CMK (cell line): ENCODE data around the gene A2ML1.
"Not testable (repeated sequence)": the region's sequence is repeated elsewhere in the genome, so short reads cannot be mapped to it uniquely, and the experiment has no call there.

Experiments used
- DNase-seq: peaks from one replicate; pipeline ENCODE4 v3.0.0-alpha.2; 2010; ENCODE audit warnings: low read depth

A2ML1 gene

DNA sequence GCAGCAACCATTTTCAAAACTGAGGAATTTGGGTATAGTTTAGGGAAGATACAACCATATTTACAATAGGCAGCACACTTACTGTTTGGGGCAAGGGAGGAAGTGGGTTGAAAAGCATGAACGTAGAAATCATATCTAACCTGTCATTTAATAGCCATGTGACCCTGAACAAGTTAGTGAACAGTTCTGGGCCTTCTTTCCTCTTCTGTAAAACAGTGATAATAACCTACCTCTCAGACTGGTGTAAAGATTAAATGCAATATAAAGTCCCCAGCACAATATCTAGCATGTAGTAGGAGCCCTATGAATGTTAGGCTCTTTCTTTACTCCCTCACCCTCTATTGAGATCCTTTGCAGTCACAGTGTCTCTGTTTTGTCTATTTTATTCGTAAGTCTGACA is 33.5 kb downstream of the A2ML1 start:
- DNase-seq, result no peak

DNA sequence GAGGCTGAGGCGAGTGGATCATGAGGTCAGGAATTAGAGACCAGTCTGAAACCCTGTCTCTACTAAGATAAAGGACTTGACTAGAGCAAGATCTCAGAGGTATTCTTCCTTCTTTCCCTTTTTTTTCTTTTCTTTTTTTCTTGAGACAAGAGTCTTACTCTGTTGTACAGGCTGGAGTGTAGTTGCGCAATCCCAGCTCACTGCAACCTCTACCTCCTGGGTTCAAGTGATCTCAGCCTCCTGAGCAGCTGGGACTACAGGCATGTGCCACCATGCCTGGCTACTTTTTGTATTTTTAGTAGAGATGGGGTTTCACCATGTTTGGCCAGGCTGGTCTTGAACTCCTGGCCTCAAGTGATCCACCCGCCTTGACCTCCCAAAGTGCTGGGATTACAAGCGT is 37.0 kb downstream of the A2ML1 start:
- DNase-seq, result not testable (repeated sequence)

DNA sequence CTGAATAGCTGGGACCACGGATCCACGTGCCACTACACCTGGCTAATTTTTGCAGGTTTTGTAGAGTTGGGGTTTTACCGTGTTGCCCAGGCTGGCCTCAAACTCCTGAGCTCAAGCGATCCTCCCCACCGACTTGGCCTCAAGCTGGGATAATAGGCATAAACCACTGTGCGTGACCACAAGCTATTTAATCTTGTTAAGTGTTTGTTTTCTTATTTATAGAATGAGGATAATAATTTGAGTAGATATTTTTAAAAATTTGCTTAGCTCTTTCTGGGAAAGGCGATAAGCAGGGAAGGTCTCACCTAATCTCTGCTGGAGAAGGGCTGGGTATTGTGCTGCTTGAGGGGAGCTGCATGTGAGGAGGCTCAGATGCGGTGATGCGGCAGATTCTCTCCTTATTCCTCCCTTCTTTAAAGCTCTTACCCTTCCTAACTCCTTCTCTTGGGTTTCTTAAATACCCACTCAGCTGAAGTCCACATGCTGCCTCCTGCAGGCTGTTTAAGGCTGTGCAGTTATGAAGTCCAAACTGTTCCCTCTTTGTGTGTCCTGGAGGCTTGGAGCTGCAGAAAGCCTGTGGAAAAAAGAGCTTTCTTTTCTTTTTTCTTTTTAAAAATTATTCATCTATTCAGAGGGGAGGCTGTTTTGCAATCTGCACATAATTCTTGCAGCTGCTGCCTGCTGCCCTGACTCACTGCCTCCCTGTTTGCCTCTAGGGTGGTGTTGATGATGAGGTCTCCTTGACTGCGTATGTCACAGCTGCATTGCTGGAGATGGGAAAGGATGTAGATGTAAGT is 37.9 kb downstream of the A2ML1 start:
- DNase-seq, result no peak

GRCh38 chr12:8866429-8866828 is 44.0 kb downstream of the A2ML1 start:
- DNase-seq, result no peak

- no peak for DNase-seq
Observed at GRCh38 chr12:8867009-8867408, 44.6 kb downstream of the A2ML1 start.

DNA sequence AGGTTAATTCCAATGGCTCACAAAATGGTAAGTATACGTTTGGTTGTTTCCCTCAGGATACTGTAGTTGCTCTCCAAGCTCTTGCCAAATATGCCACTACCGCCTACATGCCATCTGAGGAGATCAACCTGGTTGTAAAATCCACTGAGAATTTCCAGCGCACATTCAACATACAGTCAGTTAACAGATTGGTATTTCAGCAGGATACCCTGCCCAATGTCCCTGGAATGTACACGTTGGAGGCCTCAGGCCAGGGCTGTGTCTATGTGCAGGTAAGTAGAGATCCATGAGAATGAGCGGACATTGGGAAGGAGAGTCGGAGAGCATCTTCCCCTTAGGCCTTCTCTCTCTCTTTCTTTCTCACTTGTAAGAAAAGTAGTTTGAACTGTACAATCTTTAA is 45.4 kb downstream of the A2ML1 start:
- DNase-seq, result no peak

DNA sequence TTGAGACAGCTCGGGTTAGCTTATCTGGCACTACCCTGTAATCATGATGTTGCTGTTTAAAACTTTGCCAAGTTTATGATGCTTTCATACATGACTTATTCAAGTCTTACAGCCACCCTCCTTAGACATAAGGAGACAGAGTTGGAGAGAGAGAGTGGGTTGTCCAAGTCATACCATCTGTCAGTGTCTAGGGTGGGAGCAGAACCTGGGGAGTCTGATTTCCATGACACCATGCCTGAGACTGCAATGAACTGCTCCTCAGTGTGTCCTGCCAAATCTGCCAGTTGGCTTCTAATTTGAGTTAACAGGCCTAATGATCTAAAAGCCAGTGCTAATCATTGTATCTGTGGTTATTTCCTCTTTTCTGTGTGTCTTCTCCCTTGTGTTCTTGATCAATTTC is 48.2 kb downstream of the A2ML1 start:
- DNase-seq, result no peak

- DNase-seq, result no peak
Observed at GRCh38 chr12:8871068-8871467, 48.6 kb downstream of the A2ML1 start.

GRCh38 chr12:8876887-8877286 is 54.5 kb downstream of the A2ML1 start:
- DNase-seq, result no peak

DNA sequence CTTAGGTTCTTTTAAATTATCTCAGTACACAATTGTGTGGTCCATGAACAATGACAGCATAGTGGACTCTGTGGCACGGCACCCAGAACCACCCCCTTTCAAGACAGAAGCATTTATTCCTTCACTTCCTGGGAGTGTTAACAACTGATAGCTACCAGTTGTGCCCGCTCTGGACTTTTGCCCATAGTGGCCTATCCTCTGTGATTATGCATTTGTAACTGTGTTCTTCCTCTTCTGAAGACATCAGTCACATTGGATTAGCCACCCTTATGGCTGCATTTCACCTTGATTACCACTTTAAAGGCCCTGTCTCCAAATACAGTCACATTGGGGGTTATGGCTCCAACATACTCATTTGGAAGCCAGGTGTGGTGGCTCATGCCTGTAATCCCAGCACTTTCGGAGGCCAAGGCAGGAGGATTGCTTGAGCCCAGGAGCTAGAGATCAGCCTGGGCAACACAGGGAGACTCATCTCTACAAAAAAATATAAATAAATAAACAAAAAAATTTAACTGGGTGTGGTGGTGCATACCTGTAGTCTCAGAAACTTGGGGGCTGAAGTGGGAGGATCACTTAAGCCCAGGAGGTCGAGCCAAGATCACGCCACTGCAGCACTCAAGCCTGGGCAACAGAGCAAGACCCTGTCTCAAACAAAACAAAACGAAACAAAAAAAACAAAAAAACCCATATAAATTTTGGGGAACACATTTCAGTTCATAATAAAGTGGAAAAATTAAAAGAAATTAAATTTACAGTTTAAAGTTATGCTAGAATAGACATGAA is 64.3 kb downstream of the A2ML1 start:
- DNase-seq, result no peak

DNA sequence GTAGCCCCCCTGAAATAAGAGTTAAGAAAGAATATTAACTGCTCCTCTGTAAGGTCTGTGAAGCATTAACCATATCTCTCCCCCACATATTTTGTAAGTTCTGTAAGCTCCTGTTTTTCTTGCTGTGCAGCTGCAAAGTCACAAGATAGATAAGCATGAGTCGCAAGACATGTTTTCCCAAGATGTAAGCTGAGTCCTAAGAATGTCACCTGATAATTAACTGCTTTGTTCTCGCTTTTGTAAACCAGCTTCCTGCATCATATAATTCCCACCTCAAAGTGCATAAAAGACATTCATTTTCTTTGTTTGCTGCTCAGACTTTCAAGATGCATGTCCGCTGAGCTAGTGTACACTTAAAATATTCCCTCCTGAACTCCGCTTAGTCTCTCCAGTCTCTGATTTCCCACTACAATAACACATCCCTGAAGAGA is 64.9 kb downstream of the A2ML1 start:
- DNase-seq, result no peak

DNA sequence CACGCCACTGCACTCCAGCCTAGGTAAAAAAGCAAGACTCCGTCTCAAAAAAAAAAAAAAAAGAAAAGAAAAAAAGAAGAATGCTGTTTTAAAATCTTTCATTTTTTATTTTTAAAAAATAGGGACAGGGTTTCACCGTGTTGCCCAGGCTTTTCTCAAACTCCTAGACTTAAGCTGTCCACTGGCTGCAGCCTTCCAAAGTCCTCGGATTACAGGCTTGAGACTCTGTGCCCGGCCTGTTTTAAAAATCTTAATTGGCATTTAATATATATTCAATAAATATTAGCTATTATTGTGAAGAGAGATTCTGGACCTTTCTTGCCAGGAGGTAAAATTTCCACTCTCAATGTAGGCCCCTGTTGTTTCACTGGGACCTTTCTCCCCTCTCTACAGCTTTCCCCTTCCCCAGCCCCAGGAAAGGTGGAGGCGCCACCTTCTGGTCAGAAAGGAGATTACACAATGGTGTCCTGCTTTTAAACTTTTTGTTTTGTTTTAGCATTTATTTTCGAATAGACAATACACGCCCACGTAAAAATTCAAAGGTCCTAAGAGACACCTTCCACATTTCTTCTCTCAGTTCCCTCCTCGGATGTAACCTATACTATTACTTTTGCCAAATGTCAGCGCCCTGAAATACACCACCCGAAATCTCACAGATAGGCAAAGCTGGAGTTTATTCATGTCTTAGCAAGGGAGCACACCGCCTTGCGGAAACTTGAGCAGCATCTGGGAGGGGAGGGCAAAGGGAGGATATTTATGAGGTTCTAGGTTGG is 68.1 kb downstream of the A2ML1 start:
- no peak for DNase-seq

- no peak for DNase-seq
Observed at GRCh38 chr12:8891976-8892375, 69.6 kb downstream of the A2ML1 start.

DNA sequence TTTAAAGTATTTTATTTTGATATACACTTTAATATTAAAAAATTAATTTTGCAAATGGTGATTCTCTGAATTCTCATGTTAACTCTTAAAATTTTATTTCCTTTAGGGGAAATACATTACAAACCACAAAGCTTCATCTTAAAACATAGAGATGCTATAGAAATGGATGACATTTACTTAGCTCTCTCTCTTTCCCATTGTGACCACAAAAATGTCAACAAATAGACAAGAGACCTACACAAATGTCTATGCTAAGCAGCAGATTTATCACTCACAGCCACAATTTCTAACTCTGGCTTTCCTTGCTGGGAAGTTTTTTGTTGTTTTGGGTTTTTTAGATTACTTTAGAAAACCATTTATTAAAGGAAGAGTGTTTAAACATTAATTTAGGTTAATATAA is 72.0 kb downstream of the A2ML1 start:
- DNase-seq, result no peak

DNA sequence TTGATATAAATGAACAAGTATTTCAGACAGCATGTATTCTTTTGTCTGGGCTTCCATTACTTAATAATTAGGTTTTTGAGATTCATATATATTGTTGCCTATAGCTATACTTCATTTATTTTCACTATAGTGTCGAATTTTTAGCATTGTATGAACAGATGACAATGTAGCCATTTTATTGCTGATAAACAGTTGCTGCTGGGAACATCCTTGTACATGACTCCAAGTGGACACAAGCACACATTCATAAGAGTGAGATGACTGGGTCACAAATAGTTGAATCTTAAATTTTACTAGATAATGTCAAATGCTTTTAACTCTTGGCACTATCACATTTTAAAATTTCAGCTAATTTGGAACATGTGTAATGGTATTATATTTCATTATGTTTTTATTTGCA is 72.6 kb downstream of the A2ML1 start:
- DNase-seq, result no peak

GRCh38 chr12:8897081-8897480 is 74.7 kb downstream of the A2ML1 start:
- DNase-seq, result no peak

- DNase-seq, result no peak
Observed at GRCh38 chr12:8899830-8900229, 77.4 kb downstream of the A2ML1 start.

DNA sequence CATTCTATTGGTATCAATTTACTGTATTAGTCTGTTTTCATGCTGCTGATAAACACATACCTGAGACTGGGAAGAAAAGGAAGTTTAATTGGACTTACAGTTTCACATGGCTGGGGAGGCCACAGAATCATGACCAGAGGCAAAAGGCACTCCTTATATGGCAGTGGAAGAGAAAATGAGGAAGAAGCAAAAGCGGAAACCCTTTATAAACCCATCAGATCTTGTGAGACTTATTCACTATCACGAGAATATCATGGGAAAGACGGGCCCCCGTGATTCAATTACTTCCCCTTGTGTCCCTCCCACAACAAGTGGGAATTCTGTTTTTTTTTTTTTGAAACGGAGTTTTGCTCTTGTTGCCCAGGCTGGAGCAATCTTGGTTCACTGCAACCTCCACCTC is 80.3 kb downstream of the A2ML1 start:
- not testable (repeated sequence) for DNase-seq

DNA sequence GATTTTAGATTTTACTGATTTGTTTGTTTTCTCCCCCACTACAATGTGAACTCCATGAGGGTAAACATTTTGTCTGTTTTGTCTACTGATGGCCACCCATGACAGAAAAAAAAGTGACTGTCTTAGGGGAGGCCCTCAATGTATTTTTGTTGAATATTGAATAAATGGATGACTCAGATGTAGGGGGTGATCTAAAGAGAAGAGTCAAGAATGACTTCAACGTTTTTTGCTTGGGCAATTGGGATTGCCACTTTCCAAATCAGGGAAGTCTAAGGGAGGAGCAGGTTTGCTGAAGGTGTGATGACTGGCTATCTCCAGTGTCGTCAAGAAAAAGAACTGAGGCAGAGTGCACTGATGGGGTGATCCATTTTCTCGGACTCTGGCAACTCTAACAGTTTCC is 81.2 kb downstream of the A2ML1 start:
- no peak for DNase-seq

DNA sequence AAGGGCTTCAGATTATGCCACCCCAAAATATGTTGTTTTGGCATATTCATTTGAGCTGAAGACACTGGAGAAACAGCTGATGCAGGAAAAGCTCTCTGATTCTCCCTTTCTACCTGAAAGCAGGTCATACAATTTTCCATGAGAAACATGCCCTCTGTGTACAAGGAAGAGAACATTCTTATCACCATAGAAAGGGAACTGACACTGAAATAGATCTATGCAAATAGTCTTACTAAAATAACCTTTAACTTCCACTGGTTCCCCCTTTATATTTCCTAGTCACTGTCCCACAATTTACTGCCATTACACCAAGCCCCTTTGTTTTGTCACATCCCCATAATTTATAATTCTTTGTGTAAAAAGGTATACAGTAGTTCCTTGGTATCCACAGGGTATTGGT is 82.2 kb downstream of the A2ML1 start:
- no peak for DNase-seq

DNA sequence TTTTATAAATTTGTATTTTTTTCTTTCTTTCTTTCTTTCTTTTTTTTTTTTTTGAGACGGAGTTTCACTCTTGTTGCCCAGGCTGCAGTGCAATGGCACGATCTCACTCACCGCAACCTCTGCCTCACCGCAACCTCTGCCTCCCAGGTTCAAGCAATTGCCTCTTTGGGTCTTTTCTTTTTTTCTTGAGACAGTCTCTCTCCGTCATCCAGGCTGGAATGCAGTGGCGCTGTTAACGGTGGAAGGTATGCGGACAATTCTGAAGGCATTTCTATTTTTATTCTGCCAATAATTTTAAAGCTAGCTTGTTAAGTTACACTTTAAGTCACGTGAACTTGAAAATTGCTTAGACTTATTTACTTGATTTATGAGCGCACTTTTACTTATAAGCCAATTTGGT is 83.1 kb downstream of the A2ML1 start:
- no peak for DNase-seq

GRCh38 chr12:8906266-8907180 is 84.1 kb downstream of the A2ML1 start:
- DNase-seq, result no peak
